GM18526 (cell line): Measurements from ENCODE around the gene GOT1.

Experiments used
- POLR2A ChIP-seq: IDR thresholded peaks from 3 replicates; pipeline ENCODE4 v1.6.1; 2011; ENCODE audit not compliant: insufficient read length; ENCODE audit errors: extremely low read depth

GOT1 gene

DNA sequence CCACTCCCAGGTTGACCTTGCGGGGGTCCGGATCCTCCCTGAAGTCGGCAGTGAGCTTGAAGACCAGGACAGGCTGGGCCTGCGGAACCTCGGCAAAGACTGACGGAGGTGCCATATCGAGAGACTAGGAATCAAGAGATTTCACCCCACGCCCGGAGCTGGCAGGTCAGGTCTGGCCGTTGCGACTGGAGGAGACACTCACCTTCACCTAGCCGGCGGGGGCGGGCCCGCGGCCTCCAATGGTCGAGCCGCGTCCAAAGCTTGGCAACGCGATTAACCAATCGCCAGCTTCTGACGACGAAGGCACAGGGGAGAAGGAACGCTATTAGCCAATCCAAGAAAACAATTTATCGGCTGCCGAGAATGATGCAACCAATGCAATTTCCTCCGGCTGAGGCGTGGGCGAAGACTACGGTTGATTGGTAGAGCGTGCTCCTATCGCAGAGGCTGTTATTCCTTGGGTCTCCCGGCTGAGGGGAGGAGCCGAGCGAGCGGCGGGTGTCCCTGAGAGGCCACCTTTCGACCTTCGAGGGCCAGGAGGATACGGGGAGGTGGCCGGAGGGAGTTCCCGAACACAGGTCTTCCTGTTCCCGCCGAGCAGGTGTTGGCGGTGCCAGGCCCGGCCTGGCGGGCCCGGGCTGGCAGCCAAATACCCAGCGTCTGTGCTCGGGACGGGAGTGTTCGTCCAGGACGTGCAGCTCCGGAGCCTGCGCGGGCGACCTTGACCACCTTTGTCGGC lies at the start of gene GOT1:
Gene GOT1, minus strand, starts transcription at position 174 of the 739 bp plus-strand sequence. Its CDS starts 59 bp downstream, at position 115.
- TF ChIP-seq POLR2A: peak; percentile 83

GRCh38 chr10:99470327-99470726 lies 39.9 kb upstream of the GOT1 start:
- TF ChIP-seq POLR2A: no peak

DNA sequence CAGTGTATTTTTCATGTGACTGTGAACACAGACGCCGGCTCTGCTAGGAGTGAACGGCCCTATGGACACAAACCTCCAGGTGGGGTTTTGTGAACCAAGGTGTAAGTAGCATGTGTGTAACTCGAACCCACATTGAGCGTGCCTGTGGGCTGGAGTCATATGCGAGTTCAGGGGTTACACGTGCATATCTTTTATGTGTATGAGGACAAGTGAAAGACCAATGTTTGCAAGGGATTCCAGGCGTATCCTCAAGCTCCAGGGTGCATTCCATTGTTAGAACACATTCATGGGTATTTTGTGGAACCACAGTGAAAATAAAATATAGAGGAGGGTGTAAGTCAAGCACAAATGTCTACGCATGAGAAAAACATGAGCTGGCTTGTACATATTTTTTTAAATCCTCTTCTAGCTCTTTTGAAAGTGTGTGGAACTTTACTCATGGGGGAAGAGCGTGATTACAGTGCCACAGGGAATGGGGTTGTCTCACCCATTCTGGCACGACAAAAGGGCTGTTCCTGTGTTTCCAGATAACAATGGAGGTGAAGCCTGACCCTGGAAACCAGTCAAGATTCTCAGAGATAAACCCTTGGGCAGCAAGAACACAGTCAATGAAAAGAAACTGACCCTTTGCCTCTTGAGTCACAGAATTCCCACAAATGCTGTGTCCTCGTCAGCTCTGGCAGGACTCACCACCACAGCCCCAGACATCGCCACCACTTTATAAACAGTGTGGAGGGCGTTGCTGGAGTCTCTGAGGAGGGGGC lies 37.0 kb upstream of the GOT1 start:
- no peak for TF ChIP-seq POLR2A

- TF ChIP-seq POLR2A: no peak
Measured at GRCh38 chr10:99466632-99467223, 36.3 kb upstream of the GOT1 start.

- no peak for TF ChIP-seq POLR2A
Measured at GRCh38 chr10:99461230-99461629, 30.8 kb upstream of the GOT1 start.

DNA sequence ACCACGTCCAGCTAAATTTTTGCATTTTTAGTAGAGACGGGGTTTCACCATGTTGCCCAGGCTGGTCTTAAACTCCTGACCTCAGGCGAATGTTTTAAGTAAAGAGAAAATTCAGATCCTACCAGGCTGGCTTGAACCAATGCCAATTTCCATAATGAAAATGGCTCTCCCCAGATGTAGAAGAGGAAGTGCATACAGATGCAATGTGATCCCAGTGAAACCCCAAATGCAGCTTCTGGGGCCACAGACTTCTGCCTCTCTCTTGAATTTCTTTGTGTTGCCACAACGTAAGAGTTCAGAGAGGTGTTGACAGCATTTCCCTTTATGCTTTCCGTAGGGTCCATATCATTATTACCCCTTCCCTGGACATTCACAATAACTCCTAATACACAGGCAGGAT lies 29.6 kb upstream of the GOT1 start:
- TF ChIP-seq POLR2A: no peak

DNA sequence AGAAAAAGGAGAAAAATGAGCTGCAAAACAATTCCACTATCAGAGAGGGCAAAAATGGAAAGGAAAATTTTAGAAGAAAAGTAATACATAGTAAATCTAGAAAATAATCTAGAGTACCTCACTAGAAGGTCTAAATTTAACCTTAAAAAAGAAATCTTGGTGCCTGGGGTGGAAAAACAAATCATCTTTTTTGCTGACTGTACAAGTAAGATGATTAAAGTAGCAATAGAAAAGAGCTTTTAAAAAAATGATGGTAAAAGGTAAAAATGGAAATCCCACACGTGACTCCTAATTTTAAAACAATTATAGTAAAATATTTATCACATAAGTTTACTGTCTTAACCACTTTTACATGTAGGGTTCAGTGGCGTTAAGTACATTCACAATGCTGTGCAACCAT lies 28.8 kb upstream of the GOT1 start:
- no peak for TF ChIP-seq POLR2A

DNA sequence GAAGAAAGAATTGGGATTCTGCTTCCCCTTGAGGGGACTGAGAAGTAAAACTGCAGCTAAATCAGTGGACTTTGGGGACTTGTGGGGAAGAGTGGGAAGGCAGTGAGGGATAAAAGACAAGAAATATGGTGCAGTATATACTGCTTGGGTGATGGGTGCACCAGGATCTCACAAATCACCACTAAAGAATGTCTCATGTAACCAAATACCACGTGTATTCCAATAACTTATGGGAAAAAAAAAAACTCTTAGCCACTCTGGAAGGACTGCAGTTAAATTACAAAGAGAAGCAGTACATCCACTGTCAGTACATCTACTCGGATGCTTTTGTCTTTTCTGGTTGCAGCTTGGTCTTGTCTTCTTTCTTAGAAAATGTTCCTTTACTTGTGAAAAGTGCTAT lies 27.4 kb upstream of the GOT1 start:
- TF ChIP-seq POLR2A: no peak

- TF ChIP-seq POLR2A: no peak
Measured at GRCh38 chr10:99456931-99457288, 26.5 kb upstream of the GOT1 start.

GRCh38 chr10:99456207-99456930 lies 25.9 kb upstream of the GOT1 start:
- no peak for TF ChIP-seq POLR2A

- no peak for TF ChIP-seq POLR2A
Measured at GRCh38 chr10:99451981-99452380, 21.6 kb upstream of the GOT1 start.

GRCh38 chr10:99451499-99451788 lies 21.0 kb upstream of the GOT1 start:
- no peak for TF ChIP-seq POLR2A

DNA sequence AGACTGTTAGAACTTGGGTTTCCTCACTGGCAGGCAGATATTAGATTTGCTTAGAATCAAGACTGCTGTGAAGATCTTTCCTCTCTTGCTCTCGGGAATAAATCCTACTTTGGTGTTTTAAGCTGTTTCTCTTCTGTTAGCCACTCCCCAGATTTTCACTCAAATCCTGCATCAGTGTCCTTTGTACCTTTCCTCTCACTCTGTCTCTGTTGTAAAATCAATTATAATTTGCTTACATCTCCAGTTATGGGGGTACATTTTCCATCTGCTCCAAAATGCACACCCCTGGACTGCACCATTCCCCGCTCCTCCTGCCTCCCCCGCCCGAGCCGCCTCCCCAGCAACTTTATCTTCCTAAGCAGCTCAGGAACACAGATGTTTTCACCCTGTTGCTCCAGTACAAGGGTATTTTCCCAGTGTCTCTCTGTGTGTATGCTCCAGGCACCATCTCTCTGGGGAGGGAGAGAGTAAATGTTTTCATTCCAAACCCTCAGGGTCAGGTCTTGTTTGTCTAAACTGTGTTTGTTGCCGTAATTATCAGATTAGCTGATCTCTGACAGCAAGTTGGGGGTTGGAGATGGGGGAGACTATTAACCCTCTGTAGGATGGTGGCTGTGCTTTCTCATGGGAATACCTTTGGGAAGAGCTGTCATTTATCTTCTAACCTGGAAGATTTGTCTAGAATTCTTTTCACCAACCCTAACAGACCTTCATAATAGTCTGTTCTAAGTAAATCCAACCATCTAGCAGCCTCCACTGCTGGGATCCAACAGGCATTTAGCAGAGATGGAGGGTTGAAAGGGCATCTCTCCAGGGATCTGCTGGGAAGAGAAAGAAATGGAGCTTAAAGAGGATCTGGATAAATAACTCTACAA lies 20.4 kb upstream of the GOT1 start:
- TF ChIP-seq POLR2A: no peak

DNA sequence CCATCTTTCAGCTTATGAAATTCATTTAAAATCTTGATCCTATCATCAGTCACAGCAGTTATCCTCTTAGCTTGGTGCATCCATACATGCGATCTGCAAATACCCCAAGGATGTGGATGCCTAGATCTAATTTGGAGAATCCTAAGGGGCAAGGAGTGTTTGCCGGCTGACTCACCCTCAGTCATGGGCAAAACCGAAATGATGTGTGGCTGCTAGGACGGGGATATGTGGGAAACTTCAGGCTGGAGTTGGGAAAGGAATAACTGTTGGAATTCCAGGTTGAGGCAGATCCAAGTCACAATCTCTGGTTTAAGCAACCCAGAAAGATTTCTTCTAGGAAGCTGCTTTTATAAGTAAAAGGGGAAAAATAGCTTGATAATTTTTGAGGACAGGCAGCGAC lies 19.7 kb upstream of the GOT1 start:
- TF ChIP-seq POLR2A: no peak

DNA sequence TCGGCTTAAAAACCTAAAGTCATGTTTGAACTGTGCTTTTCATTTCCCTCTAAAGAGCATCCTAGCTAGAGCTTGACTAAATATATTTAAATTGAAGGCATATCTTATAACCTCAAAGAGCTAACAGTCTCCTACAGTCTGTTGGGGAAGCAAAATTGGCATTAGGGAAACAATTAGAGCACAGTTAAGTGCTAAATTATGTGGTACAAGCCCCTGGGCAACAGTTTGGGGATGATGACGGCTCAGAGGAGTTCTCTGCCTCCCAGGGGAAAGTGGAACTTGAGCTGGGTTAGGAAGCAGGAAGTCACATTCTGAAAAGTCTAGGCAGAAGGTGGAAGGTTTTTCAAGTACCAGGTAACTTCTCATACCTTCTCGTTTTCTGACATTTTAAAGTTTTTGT lies 18.6 kb upstream of the GOT1 start:
- TF ChIP-seq POLR2A: no peak

DNA sequence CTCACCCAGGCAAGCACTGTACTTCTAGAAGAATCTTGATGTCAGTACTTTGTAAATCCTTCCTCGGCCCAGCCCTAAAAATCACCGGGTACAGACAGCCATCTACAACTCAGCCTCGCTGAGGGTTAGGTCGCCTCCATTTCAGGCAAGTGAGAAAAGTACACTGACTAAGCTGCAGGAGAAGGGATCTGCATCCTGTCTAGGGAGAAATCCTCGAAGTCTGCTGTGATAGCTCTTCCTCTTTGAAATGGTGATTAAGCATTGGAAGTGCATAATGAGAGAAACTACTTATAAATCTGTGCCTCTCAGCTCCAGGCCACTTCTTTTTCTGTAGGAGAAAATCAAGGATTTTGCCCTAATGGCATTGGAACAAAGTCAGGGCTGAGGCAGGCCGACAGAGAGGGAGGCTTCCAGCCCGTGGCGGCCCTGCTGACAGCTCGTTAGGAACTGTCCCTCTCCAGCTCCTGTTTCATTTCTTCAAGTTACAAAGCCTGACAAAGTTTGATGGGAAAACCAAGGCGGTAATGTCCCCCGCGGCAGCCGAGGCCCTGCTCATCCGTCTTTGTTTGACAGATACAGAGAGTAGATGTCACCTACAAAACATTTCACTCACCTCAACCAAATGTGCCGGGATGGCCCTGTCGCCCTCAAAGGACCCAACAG lies 14.1 kb upstream of the GOT1 start:
- no peak for TF ChIP-seq POLR2A
